Astrocyte of the cerebellum (primary cell): ENCODE results near the gene PPM1L.

Experiments
- DNase-seq: peaks from one replicate; pipeline ENCODE4 v3.0.0-alpha.2; 2011; ENCODE audit warnings: low read depth
- H3K4me3 ChIP-seq: 2 replicates; pipeline ENCODE4 v1.5.1; 2011; ENCODE audit warnings: mild to moderate bottlenecking, low read depth, low read length, moderate library complexity
- in situ Hi-C: cut with HindIII; loops from 2 replicates; pipeline ENCODE4 v1.10.0; 2017; ENCODE audit warnings: low sequenced_read_pairs
- TF ChIP-seq, protein P1 (sequence below): IDR thresholded peaks from 2 replicates; pipeline ENCODE4 v1.5.1; 2012; ENCODE audit warnings: low read length, low read depth, moderate library complexity, mild to moderate bottlenecking; ENCODE audit errors: missing control alignments

The PPM1L gene

DNA sequence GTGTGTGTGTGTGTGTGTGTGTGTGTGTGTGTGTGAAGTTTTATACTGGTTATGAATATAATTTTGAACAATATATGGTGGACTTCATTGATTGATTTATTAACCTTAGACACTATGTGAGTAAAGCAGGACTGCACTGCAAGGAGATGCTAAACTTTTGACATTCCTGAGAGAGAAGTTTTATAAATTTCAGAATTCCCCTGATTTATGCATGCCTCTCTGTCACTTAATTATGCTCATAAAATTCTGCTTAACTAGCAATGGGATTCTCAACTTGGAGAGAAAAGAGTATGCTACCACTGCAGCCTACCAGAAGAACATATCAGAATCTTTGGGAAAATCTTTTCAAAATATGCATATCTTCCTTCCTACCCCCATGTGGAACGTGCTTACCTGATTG is 204.5 kb downstream of the PPM1L start:
- H3K4me3 ChIP-seq: no peak overlapping the region
- in situ Hi-C loops: no loop called here
- TF ChIP-seq, protein P1, sequence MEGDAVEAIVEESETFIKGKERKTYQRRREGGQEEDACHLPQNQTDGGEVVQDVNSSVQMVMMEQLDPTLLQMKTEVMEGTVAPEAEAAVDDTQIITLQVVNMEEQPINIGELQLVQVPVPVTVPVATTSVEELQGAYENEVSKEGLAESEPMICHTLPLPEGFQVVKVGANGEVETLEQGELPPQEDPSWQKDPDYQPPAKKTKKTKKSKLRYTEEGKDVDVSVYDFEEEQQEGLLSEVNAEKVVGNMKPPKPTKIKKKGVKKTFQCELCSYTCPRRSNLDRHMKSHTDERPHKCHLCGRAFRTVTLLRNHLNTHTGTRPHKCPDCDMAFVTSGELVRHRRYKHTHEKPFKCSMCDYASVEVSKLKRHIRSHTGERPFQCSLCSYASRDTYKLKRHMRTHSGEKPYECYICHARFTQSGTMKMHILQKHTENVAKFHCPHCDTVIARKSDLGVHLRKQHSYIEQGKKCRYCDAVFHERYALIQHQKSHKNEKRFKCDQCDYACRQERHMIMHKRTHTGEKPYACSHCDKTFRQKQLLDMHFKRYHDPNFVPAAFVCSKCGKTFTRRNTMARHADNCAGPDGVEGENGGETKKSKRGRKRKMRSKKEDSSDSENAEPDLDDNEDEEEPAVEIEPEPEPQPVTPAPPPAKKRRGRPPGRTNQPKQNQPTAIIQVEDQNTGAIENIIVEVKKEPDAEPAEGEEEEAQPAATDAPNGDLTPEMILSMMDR: no peak
- no peak for DNase-seq

DNA sequence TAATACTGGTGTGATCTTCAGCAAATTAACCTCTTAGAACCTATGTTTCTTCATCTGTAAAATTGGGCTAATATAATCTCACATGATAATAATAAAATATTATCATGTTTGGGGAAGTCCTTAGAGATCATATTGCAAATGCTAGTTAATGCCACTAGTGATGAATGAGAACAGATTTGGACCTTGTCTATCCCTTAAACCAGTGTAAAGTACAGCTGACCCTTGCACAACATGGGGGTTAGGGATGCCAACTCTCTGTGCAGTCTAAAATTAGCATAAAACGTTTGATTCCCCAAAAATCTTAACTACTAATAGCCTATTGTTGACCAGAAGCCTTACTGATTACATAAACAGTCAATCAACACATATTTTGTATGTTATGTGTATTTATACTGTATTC is 207.9 kb downstream of the PPM1L start:
- H3K4me3 ChIP-seq: no peak overlapping the region
- no peak for DNase-seq
- TF ChIP-seq, protein P1: no peak
- in situ Hi-C loops: no loop called here

DNA sequence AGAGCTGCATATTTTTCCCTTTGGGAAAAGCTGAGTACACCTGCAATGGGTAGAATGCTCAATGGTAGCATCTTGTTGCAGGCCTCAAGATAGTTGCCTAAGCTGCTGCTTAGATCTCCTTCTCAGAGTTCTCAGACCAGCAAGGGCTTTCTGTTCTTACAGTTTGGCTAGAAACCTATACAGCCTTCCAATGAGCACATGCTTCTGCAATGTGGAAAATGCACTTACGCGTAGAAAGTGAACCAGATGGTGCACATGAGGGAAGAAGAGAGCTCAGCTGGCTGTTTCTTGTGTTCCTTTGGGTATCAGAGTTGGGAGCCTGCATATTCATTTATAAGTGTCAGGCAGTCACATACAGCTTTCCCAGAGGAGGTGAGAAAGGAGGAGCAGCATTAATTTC is 212.7 kb downstream of the PPM1L start:
- no peak for DNase-seq
- in situ Hi-C loops: no loop called here
- TF ChIP-seq, protein P1: no peak
- no peak overlapping the region for H3K4me3 ChIP-seq

DNA sequence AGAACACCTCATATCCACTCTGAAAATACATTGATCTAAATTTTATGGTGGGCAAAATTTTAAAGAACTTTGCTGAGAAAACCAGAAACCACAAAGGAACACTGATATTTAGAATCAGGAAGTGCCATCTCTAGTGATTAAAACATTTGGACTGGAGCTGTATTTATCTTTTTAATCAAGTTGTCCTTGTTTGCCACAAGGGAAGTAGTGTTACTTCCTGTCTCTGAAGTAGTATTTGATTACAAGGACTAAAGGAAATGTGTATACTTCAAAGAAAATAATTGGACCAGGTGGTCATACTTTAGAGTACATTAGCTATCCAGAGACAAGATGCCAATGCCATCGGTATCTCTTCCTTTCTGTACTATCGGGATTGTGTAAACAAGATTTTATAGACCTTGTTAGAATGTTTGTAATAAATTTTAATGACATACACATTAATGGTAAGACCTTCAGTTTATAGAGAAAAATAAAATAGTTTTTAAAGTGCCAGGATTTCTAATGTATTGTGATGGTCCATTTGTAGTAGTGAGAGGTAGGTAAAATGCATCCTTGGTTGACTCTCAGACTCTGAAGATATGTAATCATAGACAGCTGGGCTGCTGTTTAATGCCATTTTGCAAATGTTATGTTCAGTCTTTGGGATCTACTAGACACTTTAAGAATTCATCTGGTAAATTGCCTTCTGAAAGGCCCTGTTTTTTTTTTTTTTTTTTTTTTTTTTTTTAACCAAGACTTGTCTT is 217.2 kb downstream of the PPM1L start:
- TF ChIP-seq, protein P1: no peak
- no peak for DNase-seq
- in situ Hi-C loops: no loop called here
- no peak overlapping the region for H3K4me3 ChIP-seq

DNA sequence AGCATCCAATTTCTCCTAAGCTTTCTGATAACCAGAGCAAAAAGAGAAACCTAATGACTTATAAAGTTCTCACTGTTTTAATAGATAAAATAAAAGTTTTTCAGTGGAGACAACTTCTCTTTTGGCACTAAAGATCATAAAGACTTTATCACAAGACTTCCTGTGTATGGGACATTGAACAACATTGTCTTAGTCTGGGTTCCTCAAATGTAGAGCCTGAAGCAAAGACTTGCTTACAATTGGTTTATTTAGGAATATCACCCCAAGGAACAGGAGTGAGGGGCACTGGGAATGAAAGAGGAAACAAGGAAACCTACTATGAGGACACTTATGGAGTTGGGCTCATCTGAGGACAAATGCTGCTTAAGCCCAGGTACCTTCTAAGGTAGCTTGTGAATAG is 221.7 kb downstream of the PPM1L start:
- no peak overlapping the region for H3K4me3 ChIP-seq
- no peak for DNase-seq
- TF ChIP-seq, protein P1: no peak
- in situ Hi-C loops: no loop called here

DNA sequence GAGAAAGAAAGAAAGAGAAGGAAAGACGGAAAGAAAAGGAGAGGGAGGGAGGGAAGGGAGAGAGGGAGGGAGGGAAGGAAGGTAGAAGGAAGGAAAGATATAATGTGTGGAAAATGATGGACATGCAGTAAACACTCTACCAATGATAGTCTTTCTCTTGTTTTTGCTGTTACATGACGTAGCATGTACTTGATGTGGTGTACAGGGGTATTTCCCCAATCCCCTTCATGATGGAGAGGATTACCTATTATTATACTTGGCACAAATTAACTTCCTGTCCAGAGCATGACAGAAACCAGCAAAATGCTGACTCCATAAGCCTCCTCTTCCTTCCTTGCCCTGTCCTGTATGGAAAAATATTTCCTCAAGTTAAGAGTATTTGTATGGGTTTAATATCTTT is 224.7 kb downstream of the PPM1L start:
- TF ChIP-seq, protein P1: no peak
- in situ Hi-C loops: no loop called here
- DNase-seq: no peak
- H3K4me3 ChIP-seq: no peak overlapping the region
